HepG2 (cell line): Measurements from ENCODE around the gene CCDC201. TPM values are rescaled to one million over a fixed set of nuclear protein-coding genes. Genes with fewer than 3 reads are reported as not detected.

Source experiments
- KLF16 ChIP-seq, 2 experiments: sonication (generic) in 1 of 2; formaldehyde crosslinking in 1 of 2; IDR thresholded peaks; 2 replicates each; pipeline versions ENCODE4 v1.6.1 to v1.8.0; 2016 to 2023; ENCODE audit warnings: missing genetic modification reagents in 2 of 2, missing compliant biosample characterization in 1 of 2
- NR1H2 ChIP-seq: sonication (generic); formaldehyde crosslinking; IDR thresholded peaks from 2 replicates; pipeline ENCODE4 v1.8.1; 2022; ENCODE audit warnings: low read depth, missing genetic modification reagents, borderline replicate concordance
- PHB2 ChIP-seq: fragments of 450-650 bp; IDR thresholded peaks from 2 replicates; pipeline ENCODE4 v1.6.1; 2018; ENCODE audit not compliant: partially characterized antibody
- RBM39 ChIP-seq: fragments of 200-400 bp; formaldehyde crosslinking; IDR thresholded peaks from one replicate; pipeline ENCODE4 v1.6.1; 2018; ENCODE audit warnings: antibody characterized with exemption, mild to moderate bottlenecking, low read depth, low read length; ENCODE audit not compliant: poor library complexity, severe bottlenecking
- SOX5 ChIP-seq: IDR thresholded peaks from 2 replicates; pipeline ENCODE4 v1.6.1; 2016; ENCODE audit warnings: borderline replicate concordance
- TCF12 ChIP-seq, 2 experiments: fragments of 450-650 bp in 1 of 2; sonication (generic) in 1 of 2; formaldehyde crosslinking in 1 of 2; IDR thresholded peaks; 2 replicates each; pipeline versions ENCODE4 v1.6.1 to v1.8.0; 2017 to 2022; ENCODE audit warnings: antibody characterized with exemption in 1 of 2, mild to moderate bottlenecking in 1 of 2, missing genetic modification reagents in 1 of 2, moderate library complexity in 1 of 2
- YEATS2 ChIP-seq: sonication (generic); formaldehyde crosslinking; IDR thresholded peaks from 2 replicates; pipeline ENCODE4 v1.4.0; 2020; ENCODE audit warnings: missing genetic modification reagents, borderline replicate concordance
- ZNF546 ChIP-seq: sonication (generic); formaldehyde crosslinking; conservative IDR thresholded peaks from 2 replicates; pipeline ENCODE4 v1.8.1; 2023; ENCODE audit warnings: mild to moderate bottlenecking, missing genetic modification reagents
- ZNF547 ChIP-seq: sonication (generic); formaldehyde crosslinking; IDR thresholded peaks from 2 replicates; pipeline ENCODE4 v1.5.1; 2020; ENCODE audit warnings: mild to moderate bottlenecking, missing genetic modification reagents
- ZNF841 ChIP-seq: sonication (generic); formaldehyde crosslinking; IDR thresholded peaks from 2 replicates; pipeline ENCODE4 v1.8.1; 2023; ENCODE audit warnings: missing genetic modification reagents, borderline replicate concordance
- ZNF879 ChIP-seq: sonication (generic); formaldehyde crosslinking; IDR thresholded peaks from 2 replicates; pipeline ENCODE4 v1.8.1; 2023; ENCODE audit warnings: missing genetic modification reagents
- polyA plus RNA-seq, 8 experiments: library from polyadenylated mRNA; depleted of rRNA in 3 of 8; stranded (reverse) in 7 of 8; unstranded in 1 of 8; fragments of >200 nt; fragmentation: Illumina TruSeq in 4 of 8; extraction: Trizol in 4 of 8; gene quantifications; 2 replicates each; pipeline versions ENCODE4 v1.2.1 to v1.2.3, GENCODE V29; 2011 to 2016; ENCODE audit warnings: low read depth in 4 of 8, missing spikeins in 1 of 8, mixed read lengths in 1 of 8; ENCODE audit not compliant: insufficient read depth in 1 of 8
- total RNA-seq, 5 experiments: library from RNA; depleted of rRNA; stranded (reverse); fragments of >200 nt; fragmentation: Illumina TruSeq; extraction: Trizol; gene quantifications; 2 replicates each; pipeline ENCODE4 v1.2.3, GENCODE V29; 2016; ENCODE audit warnings: low read depth in 1 of 5
- TF ChIP-seq, protein P1 (sequence below): sonication (generic); formaldehyde crosslinking; IDR thresholded peaks from 2 replicates; pipeline ENCODE4 v1.4.0; 2020; ENCODE audit warnings: missing genetic modification reagents
- TF ChIP-seq, protein P2 (sequence below): sonication (generic); formaldehyde crosslinking; IDR thresholded peaks from 2 replicates; pipeline ENCODE4 v1.4.0; 2020; ENCODE audit warnings: missing genetic modification reagents, borderline replicate concordance
- TF ChIP-seq, protein P3 (sequence below): conservative IDR thresholded peaks from 2 replicates; pipeline ENCODE4 v1.6.1; 2018; ENCODE audit warnings: missing genetic modification reagents
- TF ChIP-seq, protein P4 (sequence below), 2 experiments: sonication (generic) in 1 of 2; formaldehyde crosslinking in 1 of 2; IDR thresholded peaks; 2 replicates each; pipeline versions ENCODE4 v1.6.1 to v1.9.0; 2014 to 2022; ENCODE audit warnings: antibody characterized with exemption in 1 of 2, borderline replicate concordance in 1 of 2, inconsistent platforms in 1 of 2, low read depth in 1 of 2, missing genetic modification reagents in 1 of 2

Gene CCDC201
- total and polyA plus RNA-seq, 2 of the 13 experiments (the other 11 are each of a cell fraction or from before 2014, with no cell fraction given): 0.92 TPM; not detected in 1

DNA sequence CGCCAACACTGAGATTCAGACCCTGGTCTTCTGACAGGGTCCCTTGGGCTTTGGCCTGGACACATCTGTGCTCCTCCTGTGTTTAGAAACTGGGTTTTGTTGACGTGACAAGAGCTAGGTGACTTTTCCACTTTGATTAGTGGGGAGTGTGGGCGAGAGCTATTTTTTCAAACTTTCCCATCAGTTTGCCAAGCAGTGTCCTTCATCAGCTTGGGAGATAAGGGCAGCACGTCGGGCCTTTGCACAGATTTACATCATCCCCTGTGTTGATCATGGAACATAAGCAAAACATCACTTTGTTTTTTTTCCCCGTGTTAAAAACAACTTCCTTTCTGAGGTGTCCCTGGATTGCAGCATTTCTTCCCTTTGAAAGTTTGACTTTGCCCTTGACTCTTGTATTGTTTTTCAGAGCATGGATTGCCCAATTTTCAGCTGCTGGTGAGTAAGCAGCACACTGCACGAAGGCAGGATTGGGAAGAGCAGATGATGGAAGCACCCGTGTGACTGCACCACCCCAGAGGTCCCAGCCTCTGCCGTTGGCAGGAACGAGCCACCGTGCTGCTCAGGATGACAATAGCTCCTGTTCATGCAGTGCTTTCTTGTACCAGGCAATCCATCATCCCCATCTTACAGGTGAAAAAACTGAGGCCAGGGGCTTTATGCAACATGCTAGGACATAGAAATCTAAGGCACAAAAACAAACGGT, 9.0 kb upstream of the CCDC201 start (continued):
- TF ChIP-seq ZNF547 (peak; percentile 64; the same call in 1 of the 2 replicates), RBM39 (no peak), YEATS2 (CRISPR knock-in tag) (peak; percentile 76; the same call in 1 of the 2 replicates), KLF16 (CRISPR knock-in tag; IDR thresholded peaks at IDR 0.05) (peak in 1 of 2 experiments; percentile 99; a peak in 2 of 4 replicates), ZNF546 (CRISPR knock-in tag) (0 out of 2 replicates have a peak, but pooled peaks have one; percentile 7), SOX5 (CRISPR knock-in tag) (peak; percentile 99), ZNF841 (CRISPR knock-in tag) (0 out of 2 replicates have a peak, but pooled peaks have one; percentile 80), PHB2 (no peak), ZNF879 (CRISPR knock-in tag) (peak; percentile 52; the same call in 1 of the 2 replicates), TCF12 (IDR thresholded peaks at IDR 0.05) (no peak), TCF12 (CRISPR knock-in tag; IDR thresholded peaks at IDR 0.05) (peak; percentile 100), NR1H2 (CRISPR knock-in tag) (no peak)
- TF ChIP-seq, protein P1, sequence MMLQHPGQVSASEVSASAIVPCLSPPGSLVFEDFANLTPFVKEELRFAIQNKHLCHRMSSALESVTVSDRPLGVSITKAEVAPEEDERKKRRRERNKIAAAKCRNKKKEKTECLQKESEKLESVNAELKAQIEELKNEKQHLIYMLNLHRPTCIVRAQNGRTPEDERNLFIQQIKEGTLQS (CRISPR knock-in tag): peak; percentile 92
- TF ChIP-seq, protein P2, sequence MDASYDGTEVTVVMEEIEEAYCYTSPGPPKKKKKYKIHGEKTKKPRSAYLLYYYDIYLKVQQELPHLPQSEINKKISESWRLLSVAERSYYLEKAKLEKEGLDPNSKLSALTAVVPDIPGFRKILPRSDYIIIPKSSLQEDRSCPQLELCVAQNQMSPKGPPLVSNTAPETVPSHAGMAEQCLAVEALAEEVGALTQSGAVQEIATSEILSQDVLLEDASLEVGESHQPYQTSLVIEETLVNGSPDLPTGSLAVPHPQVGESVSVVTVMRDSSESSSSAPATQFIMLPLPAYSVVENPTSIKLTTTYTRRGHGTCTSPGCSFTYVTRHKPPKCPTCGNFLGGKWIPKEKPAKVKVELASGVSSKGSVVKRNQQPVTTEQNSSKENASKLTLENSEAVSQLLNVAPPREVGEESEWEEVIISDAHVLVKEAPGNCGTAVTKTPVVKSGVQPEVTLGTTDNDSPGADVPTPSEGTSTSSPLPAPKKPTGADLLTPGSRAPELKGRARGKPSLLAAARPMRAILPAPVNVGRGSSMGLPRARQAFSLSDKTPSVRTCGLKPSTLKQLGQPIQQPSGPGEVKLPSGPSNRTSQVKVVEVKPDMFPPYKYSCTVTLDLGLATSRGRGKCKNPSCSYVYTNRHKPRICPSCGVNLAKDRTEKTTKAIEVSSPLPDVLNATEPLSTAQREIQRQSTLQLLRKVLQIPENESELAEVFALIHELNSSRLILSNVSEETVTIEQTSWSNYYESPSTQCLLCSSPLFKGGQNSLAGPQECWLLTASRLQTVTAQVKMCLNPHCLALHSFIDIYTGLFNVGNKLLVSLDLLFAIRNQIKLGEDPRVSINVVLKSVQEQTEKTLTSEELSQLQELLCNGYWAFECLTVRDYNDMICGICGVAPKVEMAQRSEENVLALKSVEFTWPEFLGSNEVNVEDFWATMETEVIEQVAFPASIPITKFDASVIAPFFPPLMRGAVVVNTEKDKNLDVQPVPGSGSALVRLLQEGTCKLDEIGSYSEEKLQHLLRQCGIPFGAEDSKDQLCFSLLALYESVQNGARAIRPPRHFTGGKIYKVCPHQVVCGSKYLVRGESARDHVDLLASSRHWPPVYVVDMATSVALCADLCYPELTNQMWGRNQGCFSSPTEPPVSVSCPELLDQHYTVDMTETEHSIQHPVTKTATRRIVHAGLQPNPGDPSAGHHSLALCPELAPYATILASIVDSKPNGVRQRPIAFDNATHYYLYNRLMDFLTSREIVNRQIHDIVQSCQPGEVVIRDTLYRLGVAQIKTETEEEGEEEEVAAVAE (CRISPR knock-in tag): peak; percentile 89
- TF ChIP-seq, protein P3, sequence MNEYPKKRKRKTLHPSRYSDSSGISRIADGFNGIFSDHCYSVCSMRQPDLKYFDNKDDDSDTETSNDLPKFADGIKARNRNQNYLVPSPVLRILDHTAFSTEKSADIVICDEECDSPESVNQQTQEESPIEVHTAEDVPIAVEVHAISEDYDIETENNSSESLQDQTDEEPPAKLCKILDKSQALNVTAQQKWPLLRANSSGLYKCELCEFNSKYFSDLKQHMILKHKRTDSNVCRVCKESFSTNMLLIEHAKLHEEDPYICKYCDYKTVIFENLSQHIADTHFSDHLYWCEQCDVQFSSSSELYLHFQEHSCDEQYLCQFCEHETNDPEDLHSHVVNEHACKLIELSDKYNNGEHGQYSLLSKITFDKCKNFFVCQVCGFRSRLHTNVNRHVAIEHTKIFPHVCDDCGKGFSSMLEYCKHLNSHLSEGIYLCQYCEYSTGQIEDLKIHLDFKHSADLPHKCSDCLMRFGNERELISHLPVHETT: no peak
- TF ChIP-seq, protein P4, sequence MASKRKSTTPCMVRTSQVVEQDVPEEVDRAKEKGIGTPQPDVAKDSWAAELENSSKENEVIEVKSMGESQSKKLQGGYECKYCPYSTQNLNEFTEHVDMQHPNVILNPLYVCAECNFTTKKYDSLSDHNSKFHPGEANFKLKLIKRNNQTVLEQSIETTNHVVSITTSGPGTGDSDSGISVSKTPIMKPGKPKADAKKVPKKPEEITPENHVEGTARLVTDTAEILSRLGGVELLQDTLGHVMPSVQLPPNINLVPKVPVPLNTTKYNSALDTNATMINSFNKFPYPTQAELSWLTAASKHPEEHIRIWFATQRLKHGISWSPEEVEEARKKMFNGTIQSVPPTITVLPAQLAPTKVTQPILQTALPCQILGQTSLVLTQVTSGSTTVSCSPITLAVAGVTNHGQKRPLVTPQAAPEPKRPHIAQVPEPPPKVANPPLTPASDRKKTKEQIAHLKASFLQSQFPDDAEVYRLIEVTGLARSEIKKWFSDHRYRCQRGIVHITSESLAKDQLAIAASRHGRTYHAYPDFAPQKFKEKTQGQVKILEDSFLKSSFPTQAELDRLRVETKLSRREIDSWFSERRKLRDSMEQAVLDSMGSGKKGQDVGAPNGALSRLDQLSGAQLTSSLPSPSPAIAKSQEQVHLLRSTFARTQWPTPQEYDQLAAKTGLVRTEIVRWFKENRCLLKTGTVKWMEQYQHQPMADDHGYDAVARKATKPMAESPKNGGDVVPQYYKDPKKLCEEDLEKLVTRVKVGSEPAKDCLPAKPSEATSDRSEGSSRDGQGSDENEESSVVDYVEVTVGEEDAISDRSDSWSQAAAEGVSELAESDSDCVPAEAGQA (IDR thresholded peaks at IDR 0.05; ENCODE audit: low read depth): no peak
- TF ChIP-seq, protein P4 (CRISPR knock-in tag; IDR thresholded peaks at IDR 0.05; ENCODE audit: borderline replicate concordance): no peak
